A673 (cell line): ENCODE data around the gene RAPGEF4.

Experiments
- EZH2 ChIP-seq: fragments of 200-600 bp; sonication (generic); IDR thresholded peaks from 2 replicates; pipeline ENCODE4 v1.6.1; 2017; ENCODE audit warnings: borderline replicate concordance, low read depth, mild to moderate bottlenecking, mixed read lengths, antibody characterized with exemption, low read length; ENCODE audit not compliant: poor library complexity, severe bottlenecking
- TF ChIP-seq, protein P1 (sequence below): fragments of 300-800, 200-600 bp; sonication (generic); conservative IDR thresholded peaks from 2 replicates; pipeline ENCODE4 v1.5.1; 2017; ENCODE audit warnings: low read depth, mild to moderate bottlenecking, antibody characterized with exemption, low read length, moderate library complexity, mixed read lengths

DNA sequence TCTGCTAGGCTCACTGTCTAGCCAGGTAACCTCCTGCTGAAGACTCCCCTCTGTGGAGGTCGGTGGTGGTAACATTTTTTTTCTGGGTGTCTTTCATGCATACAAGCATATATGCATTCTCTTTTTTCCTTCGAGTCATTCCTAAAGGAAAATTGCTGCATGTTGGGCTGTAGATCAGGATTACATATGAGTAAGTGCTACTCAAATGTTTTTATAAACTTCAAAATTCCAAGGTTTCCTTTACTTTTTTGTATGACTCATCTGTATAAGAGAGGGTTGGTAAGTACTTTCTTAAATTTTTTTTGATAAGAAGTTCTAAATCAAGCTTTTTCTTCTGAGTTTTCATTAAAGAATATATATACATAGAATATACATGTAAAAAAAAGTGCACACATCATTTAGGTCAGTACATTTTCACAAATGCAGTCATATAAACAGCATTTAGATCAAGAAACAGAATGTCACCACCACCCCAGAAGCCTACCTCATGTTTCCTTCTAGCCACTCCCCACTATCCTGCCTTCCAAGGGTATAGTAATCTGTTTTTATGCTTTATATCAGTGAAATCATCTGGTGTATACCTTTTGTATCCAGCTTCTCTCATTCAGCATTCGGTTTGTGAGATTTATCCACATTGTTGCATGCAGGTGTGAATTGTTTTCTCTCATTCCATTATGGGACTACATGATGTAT lies 212.0 kb downstream of the RAPGEF4 start:
- TF ChIP-seq, protein P1, sequence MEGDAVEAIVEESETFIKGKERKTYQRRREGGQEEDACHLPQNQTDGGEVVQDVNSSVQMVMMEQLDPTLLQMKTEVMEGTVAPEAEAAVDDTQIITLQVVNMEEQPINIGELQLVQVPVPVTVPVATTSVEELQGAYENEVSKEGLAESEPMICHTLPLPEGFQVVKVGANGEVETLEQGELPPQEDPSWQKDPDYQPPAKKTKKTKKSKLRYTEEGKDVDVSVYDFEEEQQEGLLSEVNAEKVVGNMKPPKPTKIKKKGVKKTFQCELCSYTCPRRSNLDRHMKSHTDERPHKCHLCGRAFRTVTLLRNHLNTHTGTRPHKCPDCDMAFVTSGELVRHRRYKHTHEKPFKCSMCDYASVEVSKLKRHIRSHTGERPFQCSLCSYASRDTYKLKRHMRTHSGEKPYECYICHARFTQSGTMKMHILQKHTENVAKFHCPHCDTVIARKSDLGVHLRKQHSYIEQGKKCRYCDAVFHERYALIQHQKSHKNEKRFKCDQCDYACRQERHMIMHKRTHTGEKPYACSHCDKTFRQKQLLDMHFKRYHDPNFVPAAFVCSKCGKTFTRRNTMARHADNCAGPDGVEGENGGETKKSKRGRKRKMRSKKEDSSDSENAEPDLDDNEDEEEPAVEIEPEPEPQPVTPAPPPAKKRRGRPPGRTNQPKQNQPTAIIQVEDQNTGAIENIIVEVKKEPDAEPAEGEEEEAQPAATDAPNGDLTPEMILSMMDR: no peak
- TF ChIP-seq EZH2: no peak
